Left kidney (tissue), 2 donors: ENCODE data around the gene FARP1. TPM values are rescaled to one million over a fixed set of nuclear protein-coding genes. Genes with fewer than 3 reads are reported as not detected.

ENCODE experiments used
- DNase-seq: peaks from one replicate; pipeline ENCODE4 v3.0.0-alpha.2; 2013
- polyA plus RNA-seq: library from polyadenylated mRNA; unstranded; fragments of 120-200 nt; gene quantifications from one replicate; pipeline ENCODE4 v1.2.1, GENCODE V29; 2013; ENCODE audit not compliant: insufficient read length

Gene FARP1
- polyA plus RNA-seq, 1 donor = 298 TPM

DNA sequence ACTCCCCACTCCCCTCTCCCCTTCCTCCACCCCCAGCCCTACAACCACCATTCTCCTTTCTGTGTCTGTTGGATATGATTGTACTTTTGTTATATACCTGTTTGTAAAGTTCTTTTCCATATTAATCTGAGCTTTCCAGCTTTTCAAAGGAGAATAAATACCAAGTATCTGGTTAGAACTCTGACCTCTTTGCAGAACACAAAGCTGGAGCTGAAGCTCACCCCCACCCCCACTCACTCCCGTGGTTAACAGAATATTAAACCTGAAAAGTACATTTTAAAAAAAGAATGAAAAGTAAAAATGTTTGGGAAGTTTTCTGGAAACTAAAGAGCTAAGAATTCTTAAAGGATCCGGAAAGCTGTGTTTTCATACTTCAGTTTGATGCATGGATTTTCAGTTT is 189.3 kb downstream of the FARP1 start:
- DNase-seq = no peak

DNA sequence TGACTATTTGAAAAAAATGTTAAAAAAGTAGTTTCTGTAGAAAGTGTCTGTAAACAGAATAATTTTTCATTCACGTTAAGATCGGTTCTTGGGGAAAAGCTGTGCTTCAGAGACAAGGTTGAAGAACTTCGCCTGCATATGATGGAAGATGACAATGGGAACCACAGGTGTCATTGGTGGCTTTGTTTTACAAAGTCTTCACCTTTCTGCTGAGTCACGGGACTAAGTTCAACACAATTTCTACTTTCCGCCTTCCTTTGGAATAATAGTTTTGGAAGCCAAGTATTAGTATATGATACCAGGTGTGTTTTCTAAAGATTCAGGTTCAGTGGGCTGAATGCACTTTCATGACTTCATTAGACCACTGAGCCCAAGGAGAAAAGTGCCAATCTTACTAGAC is 189.8 kb downstream of the FARP1 start:
- no peak for DNase-seq

DNA sequence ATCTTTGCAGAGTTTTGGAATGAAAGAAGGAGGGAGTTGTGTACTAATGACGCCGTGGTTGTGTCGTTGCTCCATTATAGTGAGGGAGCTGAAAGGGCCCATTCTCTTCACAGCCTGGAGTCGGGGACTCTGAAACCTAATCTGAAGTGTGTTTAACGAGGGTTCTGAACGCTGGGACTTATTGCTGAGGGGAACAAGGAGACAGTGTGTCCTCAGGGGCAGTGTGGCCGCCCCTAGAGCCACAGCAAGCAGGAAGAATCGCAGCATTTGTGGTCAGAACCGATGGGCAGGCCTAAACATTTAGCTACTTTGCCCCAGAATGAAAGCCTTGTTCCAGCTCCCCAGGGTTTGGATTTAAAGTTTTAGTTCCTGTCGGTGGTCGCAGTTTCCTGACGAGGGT is 190.6 kb downstream of the FARP1 start:
- no peak for DNase-seq

DNA sequence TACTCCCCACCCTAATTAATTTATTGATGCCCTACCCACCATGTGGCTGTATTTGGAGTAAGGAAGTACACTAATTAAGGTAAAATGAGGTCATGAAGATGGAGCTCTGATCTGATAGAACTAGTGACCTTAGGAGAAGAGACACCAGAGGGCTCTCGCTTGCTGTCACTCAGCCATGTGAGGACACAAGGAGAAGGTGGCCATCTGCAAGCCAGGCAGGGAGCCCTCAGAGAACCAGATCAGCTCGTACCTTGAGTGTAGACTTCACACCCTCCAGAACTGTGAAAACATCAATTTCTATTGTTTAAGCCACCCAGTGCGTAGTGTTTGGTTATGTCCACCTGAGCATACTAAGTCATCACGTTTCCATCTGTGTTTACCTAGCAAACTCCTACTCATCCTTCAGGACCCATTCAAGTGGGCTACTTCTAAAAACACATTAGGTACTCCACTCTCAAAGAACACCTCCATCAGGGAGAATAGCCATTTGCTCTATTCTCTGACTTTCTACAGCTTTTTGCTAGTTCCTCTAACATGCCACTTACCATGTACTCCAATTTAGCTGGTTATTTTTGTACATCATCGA is 191.8 kb downstream of the FARP1 start:
- no peak for DNase-seq

DNA sequence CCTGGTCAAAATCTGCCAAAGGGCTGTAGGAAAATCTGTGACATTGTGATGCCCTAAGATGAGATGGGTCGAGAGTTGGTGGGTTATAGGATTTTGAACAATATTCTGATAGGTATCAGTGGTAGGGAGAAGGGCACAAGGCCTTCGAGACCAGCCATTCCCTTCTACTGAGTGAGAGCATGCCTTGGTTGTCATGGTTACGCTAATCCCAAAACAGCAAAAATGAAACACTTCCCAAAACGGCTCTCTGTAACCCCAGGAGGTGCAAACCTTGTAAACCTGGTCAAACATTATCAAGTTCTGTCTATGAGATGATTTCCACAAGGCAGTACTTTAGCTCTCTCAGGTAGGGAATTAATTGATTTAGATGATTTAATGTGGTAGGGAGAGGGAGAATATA is 192.8 kb downstream of the FARP1 start:
- no peak for DNase-seq

DNA sequence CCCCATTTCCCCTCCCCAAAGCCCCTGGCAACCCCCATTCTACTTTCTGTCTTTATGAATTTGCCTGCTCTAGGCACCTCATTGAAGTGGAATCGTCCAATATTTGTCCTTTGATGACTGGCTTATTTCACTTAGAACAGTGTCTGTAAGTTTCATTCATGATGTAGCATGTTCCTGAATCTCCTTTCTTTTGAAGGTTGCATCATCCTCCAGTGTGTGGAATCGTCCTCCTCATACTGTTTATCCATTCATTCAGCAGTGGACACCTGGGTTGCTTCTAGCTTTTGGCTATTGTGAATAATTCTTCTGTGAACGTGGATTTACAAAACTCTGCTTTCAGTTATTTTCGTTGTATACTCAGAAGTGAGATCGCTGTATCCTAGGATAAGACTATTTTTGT is 195.4 kb downstream of the FARP1 start:
- DNase-seq = no peak

DNA sequence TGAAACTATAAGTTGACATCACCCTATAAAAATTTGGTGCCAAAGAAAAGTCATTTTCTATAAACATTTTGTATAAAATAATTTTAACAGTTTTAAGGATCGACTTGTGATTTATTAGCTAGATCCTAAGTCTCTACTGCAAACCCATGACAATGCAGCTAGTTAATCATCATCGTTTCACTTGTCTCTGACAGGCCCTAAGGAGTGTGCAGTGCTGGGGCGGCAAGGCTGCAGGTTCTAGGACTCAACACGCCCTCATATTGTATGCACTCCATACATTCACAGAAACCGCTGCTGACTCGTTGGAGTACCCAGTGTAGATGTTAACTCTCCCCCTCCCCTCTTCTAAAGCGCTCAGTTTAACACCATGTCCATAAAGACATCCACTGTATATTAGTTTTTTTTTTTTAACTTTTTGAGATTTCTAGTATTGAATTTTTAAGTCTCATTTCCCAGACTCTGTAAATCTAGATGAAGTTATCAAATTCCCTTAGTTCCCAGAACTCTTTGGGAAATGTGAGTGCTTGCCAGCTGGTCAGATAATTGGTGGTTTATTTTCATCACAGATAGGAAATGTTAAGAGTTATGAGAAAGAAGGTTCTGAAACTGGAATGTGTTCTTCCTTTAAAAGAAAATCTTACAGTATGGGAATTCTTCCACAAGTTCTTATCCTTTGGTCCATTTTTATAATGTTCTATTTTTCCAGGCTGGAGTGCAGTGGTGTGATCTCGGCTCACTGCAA is 197.0 kb downstream of the FARP1 start:
- no peak for DNase-seq

DNA sequence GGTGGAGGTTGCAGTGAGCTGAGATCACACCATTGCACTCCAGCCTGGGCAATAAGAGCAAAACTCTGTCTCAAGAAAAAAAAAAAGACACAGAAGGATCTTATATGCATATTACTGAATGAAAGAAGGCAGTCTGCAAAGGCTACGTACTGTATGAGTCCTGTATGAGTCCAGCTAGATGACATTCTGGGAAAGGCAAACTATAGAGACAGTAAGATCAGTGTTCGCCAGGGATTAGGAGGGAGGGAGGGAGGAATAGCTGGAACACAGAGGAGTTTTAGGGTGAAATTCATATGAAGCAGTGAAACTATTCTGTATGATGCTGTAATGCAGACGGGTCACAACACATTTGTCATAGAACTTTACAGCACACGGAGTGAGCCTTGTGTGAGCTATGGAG is 200.1 kb downstream of the FARP1 start:
- no peak for DNase-seq

DNA sequence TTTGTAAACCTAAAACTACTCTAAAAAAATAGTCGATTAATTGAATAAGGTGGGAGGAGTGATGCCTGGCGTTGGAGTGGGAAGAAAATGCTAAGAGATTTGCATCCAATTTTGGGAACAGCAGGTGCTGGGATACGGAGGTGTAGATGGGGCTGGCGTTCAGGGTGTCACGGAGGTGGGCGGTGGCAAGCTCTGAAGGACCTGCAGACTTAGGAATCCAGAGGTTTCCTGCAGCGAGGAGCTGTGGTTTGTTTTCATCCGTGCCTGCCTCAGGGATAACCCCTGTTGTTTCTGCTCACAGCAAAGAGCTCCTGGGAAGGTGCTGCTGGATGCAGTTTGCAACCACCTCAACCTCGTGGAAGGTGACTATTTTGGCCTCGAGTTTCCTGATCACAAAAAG is 200.6 kb downstream of the FARP1 start:
- no peak for DNase-seq

DNA sequence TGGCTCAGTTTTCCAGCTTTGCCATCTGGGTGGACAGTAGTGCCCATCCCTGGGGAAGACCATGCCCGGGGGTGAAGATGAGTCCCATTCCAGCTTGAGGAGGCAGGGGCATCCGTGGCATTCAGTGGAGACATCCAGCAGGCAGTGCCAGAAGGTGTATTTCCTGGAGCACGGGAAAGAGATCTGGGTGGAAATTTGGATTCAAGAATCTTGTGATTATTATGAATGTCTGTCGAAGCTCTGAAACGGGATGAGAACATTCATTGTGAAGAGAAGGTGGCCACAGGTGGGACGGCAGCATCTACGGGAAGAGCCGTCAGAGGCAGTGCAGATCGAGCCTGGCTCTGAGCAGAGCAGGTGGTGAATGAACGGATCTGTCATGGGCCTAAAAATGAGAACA is 201.5 kb downstream of the FARP1 start:
- no peak for DNase-seq

DNA sequence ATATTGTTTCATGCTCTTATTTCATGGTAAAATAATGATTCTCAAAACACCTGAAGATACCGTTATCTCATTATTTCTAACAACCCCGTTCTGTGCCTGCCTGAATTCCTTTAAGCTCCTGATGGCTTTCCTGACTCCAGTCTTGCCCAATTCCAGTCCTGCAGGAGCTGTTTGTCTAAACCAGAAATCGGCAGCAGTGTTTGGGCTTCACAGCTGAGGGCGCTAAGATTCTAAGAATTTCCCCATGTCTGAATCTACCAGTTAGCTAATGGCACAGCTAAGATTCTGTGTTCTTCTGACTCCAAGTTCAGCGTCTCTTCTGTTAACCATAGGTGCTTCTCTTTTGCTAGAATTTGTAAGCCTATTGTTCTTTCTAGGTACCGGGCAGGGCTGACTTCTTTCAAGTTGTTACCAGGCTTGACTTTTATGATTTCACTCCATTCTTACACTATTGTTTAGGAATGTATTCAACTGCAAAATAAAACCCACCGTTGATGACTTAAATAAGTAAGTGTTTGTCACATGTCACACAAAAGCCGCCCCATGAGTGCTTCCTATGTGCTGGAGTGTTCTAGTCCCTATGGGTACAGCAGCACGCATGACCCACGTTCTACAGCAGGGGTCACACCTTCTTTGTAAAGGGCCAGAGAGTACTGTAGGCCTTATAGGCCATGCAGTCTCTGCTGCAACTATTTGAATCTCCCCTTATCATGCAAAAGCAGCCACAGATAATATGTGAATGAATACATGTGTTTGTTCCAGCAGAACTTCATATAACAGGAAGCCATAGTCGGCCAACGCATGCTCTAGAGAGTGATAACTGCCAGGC is 202.4 kb downstream of the FARP1 start:
- no peak for DNase-seq

DNA sequence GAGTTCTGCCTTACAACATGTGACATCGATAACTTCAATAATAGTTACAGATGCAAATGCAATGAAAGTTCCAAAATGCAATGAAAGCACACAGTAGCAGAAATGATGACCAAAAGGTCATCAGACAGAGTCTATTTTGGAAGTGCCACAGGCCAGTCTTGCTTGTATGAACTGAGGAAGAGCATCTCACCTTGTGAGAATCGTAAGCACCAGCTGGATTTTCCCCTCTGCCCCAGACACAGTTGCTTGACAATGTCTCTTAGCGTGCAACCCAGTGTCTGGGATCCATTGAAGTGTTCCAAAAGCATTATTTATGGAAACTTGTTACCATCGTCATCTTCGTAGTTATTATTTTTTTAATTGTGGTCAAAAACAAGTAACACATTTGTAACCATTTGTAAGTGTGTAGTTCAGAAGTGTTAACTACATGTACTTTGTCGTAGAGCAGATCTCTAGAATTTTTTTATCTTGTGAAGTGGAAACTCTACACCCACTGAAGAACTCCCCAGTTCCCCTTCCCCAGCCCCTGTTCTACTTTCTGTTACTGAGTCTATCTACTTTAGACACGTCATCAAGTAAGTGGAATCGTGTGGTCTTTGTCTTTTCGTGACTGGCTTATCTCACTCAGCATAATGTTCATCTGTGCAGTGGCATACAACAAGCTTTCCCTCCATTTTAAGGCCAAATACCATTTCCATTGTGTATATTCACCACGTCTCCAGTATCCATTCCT is 204.2 kb downstream of the FARP1 start:
- DNase-seq = no peak

DNA sequence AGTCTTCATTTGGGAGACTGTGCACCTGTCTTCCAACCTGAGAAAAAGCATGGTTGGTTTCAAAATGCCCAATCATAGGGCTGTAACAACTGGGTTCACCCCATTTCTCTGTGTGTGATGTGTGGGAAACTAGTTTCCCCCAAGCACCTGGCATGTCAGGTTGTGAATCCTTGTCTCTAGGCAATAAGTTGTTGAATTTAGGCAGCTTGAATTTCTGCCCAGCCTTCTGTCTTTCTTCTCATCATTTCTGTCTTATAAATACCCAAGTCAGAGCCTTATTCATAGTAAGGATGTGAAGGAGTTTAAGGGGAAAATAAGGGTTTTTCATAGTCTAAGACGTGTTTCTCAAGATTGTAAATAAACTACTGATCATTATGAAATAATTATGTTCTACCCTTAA is 204.9 kb downstream of the FARP1 start:
- DNase-seq = no peak

DNA sequence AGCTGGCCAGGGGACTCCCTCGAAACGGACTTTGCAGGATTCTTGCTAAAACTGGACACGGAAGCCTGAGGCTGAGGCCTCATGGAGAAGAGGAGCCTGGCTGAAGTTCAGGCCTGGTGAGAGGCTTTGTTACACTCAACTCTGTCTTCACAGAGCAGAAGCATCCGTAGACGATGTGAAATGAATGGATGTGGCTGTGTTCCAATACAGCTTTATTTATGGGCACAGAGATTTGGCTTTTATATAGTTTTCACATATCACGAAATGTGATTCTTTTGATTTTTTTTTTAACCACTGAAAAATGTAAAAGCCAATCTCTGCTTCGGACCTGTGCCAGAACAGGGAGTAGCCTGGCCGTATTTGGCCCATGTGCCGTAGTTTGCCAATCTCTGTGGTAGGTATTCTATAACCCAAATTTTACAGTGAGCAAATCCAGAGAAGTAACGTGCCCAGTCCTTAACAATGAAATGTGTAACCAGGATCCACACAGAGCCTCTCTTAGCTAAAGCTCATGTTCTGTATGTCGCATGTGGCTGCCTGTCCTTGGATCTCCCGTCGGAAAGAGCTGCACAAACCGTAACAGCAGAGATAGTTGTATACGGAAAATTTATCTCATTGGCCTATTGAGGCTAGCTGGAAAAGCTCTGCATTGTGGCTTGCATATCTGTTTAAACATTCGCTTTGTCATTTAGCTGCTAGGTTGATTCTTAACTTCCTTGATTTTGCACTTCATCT is 205.7 kb downstream of the FARP1 start:
- DNase-seq = no peak

DNA sequence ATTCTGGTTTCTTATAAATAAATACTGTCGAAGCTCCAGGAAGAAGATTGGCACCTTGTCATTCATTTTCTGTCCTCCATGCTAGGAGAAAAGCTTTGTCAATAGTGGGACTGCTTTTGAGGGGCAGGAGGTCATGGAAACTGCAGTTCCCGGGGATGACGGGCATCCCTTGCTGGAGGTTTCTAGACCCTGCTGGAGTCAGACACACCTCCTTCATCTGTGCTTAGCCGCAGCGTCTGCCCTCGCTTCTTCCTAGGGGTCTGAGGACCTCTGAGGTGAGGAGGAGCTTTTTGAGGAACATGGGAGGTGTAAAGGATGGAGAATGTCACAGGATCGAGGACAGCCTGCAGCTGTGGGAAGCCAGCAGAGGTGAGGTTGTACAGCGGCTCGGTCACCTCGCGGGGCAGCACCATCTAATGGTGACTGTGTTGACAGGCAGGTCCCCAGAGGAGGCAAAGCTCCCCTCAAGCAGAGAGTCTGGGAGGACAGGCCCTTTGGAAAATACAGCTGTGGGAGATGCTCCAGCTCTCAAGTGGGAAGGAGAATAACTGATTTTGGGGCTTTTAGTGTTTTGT is 206.9 kb downstream of the FARP1 start:
- no peak for DNase-seq

DNA sequence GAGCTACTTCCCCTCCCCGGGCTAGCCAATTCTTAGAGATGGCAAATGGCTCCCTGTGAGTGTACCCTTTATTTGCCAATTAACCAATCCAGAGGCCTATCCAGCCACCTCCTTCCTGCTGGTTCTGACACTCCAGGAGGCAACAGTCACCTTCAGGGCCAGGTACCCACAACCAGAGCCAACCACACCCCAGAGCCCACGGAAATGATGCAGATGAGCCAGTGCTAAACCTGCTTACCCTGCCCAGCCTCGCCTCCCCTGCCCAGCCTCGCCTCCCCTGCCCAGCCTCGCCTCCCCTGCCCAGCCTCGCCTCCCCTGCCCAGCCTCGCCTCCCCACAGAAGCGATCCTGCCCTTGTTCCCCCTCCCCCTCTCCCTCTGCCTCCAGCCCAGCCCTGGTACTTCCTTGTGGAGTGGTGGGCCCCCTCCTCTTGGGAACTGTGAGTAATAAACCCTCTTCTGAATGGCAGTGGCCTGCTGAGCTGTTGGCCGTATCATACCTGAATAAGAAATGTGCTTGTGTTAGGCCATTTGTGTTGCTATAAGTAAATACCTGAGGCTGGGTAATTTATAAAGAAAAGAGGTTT is 207.9 kb downstream of the FARP1 start:
- no peak for DNase-seq

DNA sequence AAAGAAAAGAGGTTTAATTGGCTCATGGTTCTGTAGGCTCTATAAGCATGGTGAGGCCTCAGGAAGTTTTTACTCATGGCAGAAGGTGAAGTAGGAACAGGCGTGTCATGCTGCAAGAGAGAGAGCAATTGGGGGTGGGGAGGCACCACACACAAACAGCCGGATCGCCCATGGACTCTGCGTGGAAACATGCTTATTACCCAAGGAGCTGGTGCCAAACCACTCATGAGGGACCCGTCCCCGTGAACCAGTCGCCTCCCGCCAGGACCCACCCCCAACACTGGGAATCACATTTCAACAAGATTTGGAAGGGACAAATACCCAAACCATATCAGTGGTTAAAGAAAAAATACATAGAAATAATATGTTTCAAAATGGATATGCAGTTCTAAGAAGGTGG is 208.7 kb downstream of the FARP1 start:
- DNase-seq = no peak

DNA sequence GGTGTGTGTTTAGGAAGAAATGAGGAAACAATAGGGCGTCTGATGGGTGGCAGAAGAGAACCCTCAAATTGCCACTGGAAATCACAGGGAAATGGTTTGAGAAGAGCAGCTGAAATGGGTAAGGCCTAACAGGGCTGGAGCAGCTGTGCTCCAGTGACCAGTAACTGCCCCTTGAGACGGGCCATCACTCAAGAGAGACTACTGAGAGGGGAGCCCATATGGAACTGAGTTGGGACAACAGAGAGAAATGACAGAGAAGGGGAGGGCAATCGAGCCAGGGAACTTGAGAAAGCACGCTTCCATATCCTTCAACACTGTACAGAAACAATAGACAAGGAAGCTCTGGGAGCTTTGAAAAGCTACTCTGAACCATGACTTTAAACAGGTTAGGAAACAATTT is 209.3 kb downstream of the FARP1 start:
- no peak for DNase-seq

DNA sequence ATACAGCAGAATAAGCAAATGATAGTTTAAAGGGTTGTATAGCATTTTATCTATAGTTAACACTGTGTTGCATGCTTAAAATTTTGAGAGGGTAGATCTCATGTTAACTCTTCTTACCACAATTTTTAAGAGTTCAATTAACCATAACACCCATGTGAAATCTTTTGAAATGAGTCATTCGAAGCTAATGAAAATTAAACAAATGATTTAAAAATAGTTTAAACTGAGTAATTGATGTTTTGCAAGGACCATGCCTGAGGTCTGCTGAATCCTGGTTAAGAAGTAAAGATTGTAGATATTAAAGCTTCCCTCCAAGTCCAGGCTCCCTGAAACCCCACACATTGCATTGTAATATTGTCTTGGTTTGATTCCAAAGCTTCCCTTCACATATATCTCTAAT is 210.9 kb downstream of the FARP1 start:
- DNase-seq = no peak

DNA sequence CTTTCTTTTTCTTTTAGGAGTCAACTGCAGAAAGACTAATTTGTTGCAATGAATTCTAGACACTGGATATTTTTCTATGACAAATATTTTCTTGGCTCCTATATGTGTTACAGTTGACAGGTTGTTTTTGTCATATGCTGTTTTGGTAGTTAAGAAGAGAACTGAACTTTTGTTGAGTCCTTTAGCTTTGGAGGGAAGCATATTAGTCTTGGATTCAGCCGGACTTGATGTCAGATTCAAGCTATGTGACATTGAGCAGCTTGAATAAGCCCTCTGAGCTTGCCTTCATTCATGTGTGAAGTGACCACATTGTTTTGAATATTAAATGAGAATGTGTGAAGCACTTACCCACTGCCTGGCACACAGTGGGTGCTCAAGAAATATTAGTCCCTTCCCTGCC is 216.0 kb downstream of the FARP1 start:
- DNase-seq = no peak

DNA sequence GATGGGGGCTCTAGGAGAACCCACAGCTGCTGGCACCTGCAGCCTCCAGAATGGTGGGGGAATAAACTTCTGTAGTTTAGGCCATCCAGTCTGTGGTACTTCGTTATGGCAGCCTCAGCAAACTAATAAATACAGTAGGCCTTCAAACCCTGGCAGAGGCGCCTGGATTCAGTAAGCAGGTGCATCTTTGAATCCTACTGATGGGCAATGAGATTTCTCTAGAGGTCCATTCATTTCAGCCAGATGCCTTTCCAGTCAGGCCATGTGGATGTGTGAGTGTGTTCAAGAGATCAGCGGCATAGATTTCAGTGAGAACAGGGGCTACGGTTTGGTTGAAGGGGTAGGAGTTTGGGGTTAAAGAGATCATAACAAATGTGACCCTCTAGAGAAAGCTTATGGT is 217.7 kb downstream of the FARP1 start:
- DNase-seq = no peak
